Fibroblast of lung (primary cell): ENCODE results near the gene ARMC2. TPM values are rescaled to one million over a fixed set of nuclear protein-coding genes. Genes with fewer than 3 reads are reported as not detected.
A peak's percentile ranks its signal among the peaks of the same experiment; 100 is the strongest.

Experiments
- DNase-seq, 2 donors: peaks; one replicate each; pipeline versions ENCODE4 v3.0.0 to v3.0.0-alpha.2; 2010; ENCODE audit warnings: low read depth in 2 of 2
- H2AFZ ChIP-seq: 2 replicates; pipeline ENCODE4 v1.5.1; 2012; ENCODE audit warnings: low read length, control low read depth, inconsistent platforms
- H3K27ac ChIP-seq: 2 replicates; pipeline ENCODE4 v1.5.1; 2011; ENCODE audit warnings: low read length, control low read depth; ENCODE audit not compliant: insufficient read depth
- H3K27me3 ChIP-seq: 2 replicates; pipeline ENCODE4 v1.5.1; 2011; ENCODE audit warnings: mild to moderate bottlenecking, low read length; ENCODE audit not compliant: control insufficient read depth, insufficient read depth
- H3K36me3 ChIP-seq: 2 replicates; pipeline ENCODE4 v1.5.1; 2011; ENCODE audit warnings: low read length; ENCODE audit not compliant: control insufficient read depth, insufficient read depth
- H3K4me1 ChIP-seq: 2 replicates; pipeline ENCODE4 v1.5.1; 2011; ENCODE audit warnings: low read length; ENCODE audit not compliant: control insufficient read depth, insufficient read depth; ENCODE audit errors: extremely low read depth
- H3K4me2 ChIP-seq: 2 replicates; pipeline ENCODE4 v1.5.1; 2011; ENCODE audit warnings: low read length, control low read depth; ENCODE audit not compliant: insufficient read depth; ENCODE audit errors: extremely low read depth
- H3K4me3 ChIP-seq, 4 experiments: fragments of 200-600 bp in 1 of 4; sonication (generic) in 1 of 4; replicated peaks in 1 of 4; 2 replicates each; pipeline ENCODE4 v1.5.1; 2011 to 2016; ENCODE audit warnings: low read length in 4 of 4, low read depth in 3 of 4, mild to moderate bottlenecking in 3 of 4, control low read depth in 2 of 4, inconsistent platforms in 1 of 4, mixed read lengths in 1 of 4; ENCODE audit not compliant: insufficient read depth in 1 of 4; ENCODE audit errors: control extremely low read depth in 1 of 4
- H3K79me2 ChIP-seq: 2 replicates; pipeline ENCODE4 v1.5.1; 2012; ENCODE audit warnings: mild to moderate bottlenecking, low read length, inconsistent platforms; ENCODE audit not compliant: control insufficient read depth, insufficient read depth
- H3K9ac ChIP-seq: 2 replicates; pipeline ENCODE4 v1.5.1; 2011; ENCODE audit warnings: mild to moderate bottlenecking, low read length, control low read depth; ENCODE audit not compliant: insufficient read depth
- H3K9me3 ChIP-seq: 2 replicates; pipeline ENCODE4 v1.5.1; 2012; ENCODE audit warnings: low read depth, low read length; ENCODE audit not compliant: control insufficient read depth, insufficient read depth
- H4K20me1 ChIP-seq: 2 replicates; pipeline ENCODE4 v1.5.1; 2011; ENCODE audit warnings: low read length; ENCODE audit not compliant: control insufficient read depth, insufficient read depth; ENCODE audit errors: extremely low read depth
- EZH2 ChIP-seq: IDR thresholded peaks from 2 replicates; pipeline ENCODE4 v1.5.1; 2012; ENCODE audit warnings: low read length, control low read depth, mild to moderate bottlenecking; ENCODE audit errors: missing control alignments
- polyA plus RNA-seq, 2 donors: library from polyadenylated mRNA; depleted of rRNA in 1 of 2; stranded (reverse) in 1 of 2; unstranded in 1 of 2; fragments of >200 nt; gene quantifications; 2 replicates each; pipeline ENCODE4 v1.2.1, GENCODE V29; 2011 to 2012; ENCODE audit warnings: missing spikeins in 1 of 2
- total RNA-seq: library from RNA; depleted of rRNA; stranded (reverse); fragments of >200 nt; gene quantifications from 2 replicates; pipeline ENCODE4 v1.2.1, GENCODE V29; 2014
- TF ChIP-seq, protein P1 (sequence below), 2 donors: IDR thresholded peaks in 1 of 2; conservative IDR thresholded peaks in 1 of 2; 1 replicate in 1 of 2; 2 replicates in 1 of 2; pipeline ENCODE4 v1.5.1; 2011 to 2012; ENCODE audit warnings: low read length in 2 of 2, control low read depth in 1 of 2, inconsistent platforms in 1 of 2, low read depth in 1 of 2, mild to moderate bottlenecking in 1 of 2

ARMC2 gene
- total and polyA plus RNA-seq, 2 donors (not counting 1 experiment from before 2014, with no cell fraction given): 4.0 to 6.2 TPM

DNA sequence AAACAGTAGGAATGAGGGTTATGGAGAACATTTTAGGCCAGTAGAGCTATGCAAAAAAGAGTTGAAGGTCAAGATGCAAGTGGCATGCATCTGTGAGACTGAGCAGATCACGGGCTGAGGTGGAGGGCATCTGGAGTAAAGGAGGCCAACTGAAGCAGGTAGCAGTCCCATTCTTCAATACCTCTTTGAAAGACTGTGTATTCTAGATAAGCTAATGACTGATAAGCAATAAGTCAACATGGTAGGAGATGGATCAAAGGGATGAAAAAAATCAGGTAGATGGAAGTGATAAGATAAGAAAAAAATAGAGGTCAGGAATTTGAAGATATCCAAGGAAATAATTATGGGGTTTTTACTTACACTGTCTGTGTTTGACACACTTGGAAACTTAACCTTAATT is 55.6 kb downstream of the ARMC2 start:
- no peak overlapping the region for H3K9ac ChIP-seq
- no peaks in the 10 kb centered on the region for H3K9me3 ChIP-seq
- H3K4me3 ChIP-seq: no peak overlapping the region
- H3K27ac ChIP-seq: no peak overlapping the region
- no peaks in the 10 kb centered on the region for H3K4me1 ChIP-seq
- no peak for DNase-seq
- no peaks in the 10 kb centered on the region for H3K27me3 ChIP-seq
- TF ChIP-seq, protein P1, sequence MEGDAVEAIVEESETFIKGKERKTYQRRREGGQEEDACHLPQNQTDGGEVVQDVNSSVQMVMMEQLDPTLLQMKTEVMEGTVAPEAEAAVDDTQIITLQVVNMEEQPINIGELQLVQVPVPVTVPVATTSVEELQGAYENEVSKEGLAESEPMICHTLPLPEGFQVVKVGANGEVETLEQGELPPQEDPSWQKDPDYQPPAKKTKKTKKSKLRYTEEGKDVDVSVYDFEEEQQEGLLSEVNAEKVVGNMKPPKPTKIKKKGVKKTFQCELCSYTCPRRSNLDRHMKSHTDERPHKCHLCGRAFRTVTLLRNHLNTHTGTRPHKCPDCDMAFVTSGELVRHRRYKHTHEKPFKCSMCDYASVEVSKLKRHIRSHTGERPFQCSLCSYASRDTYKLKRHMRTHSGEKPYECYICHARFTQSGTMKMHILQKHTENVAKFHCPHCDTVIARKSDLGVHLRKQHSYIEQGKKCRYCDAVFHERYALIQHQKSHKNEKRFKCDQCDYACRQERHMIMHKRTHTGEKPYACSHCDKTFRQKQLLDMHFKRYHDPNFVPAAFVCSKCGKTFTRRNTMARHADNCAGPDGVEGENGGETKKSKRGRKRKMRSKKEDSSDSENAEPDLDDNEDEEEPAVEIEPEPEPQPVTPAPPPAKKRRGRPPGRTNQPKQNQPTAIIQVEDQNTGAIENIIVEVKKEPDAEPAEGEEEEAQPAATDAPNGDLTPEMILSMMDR (conservative IDR thresholded peaks at IDR 0.05 in 1 of 2, IDR thresholded peaks at IDR 0.05 in 1 of 2; ENCODE audit: low read depth in 1 of 2, low read length in 2 of 2): no peak
- TF ChIP-seq EZH2: no peak
- no peak overlapping the region for H2AFZ ChIP-seq
- H3K79me2 ChIP-seq: no peaks in the 10 kb centered on the region
- H4K20me1 ChIP-seq: no peaks in the 10 kb centered on the region
- H3K36me3 ChIP-seq: no peaks in the 10 kb centered on the region
- H3K4me2 ChIP-seq: no peak overlapping the region

DNA sequence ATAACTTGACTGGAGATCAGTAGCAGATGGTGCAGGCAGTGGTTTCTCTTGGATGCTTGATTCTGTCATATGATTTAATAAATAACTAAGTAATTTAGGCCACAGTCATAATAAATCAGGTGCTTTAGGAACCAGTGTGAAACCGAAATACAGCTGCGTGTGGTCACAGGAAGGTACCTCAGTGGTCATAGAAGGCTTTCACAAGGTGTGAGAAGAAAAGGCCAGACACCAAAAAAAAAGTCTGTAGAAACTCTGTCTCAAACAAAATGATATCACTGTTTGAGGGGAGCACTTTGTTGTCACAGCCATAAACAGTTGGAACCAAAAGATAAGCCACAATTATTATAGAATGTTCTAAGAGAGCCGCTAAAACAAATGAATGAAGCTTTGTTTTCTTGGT is 56.5 kb downstream of the ARMC2 start:
- no peak overlapping the region for H3K27ac ChIP-seq
- no peaks in the 10 kb centered on the region for H3K27me3 ChIP-seq
- H3K79me2 ChIP-seq: no peaks in the 10 kb centered on the region
- H3K4me2 ChIP-seq: no peak overlapping the region
- no peak overlapping the region for H3K4me3 ChIP-seq
- H3K36me3 ChIP-seq: no peaks in the 10 kb centered on the region
- H3K4me1 ChIP-seq: no peaks in the 10 kb centered on the region
- TF ChIP-seq, protein P1 (conservative IDR thresholded peaks at IDR 0.05 in 1 of 2, IDR thresholded peaks at IDR 0.05 in 1 of 2; ENCODE audit: low read depth in 1 of 2, low read length in 2 of 2): no peak
- TF ChIP-seq EZH2: no peak
- no peaks in the 10 kb centered on the region for H3K9me3 ChIP-seq
- no peaks in the 10 kb centered on the region for H4K20me1 ChIP-seq
- no peak for DNase-seq
- no peak overlapping the region for H2AFZ ChIP-seq
- no peak overlapping the region for H3K9ac ChIP-seq

DNA sequence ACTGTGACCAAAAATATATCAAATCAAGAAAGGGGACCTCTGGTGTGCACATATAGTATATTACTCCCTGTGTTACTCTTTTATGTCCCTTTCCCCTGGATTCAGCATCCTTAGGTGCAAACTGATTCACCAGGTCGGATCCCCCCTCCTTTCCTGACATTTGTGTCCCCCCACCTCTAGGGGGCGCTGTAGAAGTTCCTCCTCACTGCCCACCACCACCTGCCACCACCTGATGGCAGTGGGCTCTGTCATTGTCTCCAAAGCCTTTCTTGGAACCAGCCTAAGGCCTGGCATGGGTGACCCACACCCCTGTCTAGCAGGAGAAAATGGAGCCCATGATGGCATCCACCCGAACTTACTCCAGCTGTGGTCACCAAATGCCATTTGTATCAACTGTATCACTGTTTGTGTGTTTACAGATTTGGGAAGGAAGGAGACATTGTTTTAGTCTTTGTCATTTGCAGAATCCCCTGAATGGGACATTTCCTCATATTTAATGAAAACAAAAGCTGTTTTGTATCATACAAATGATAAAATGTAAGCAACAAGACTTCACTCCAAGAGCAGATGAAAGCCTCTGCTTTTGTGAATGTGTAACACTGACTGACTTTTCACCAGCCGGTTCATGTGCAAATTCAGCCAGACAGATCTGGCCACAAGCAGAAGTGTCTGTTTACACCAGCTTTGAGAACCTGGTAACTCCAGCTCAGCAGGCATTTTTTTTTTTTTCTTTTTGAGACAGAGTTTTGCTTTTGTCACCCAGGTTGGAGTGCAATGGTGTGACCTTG is 66.2 kb downstream of the ARMC2 start:
- Histone ChIP-seq H3K9ac (no peak overlapping the region), H3K27ac (no peak overlapping the region), H4K20me1 (no peaks in the 10 kb centered on the region), H3K4me1 (no peaks in the 10 kb centered on the region), H3K4me2 (no peak overlapping the region), H2AFZ (no peak overlapping the region), H3K4me3 (no peak overlapping the region), H3K9me3 (no peaks in the 10 kb centered on the region), H3K79me2 (no peaks in the 10 kb centered on the region), H3K27me3 (no peaks in the 10 kb centered on the region), H3K36me3 (no peaks in the 10 kb centered on the region)
- no peak for TF ChIP-seq EZH2
- TF ChIP-seq, protein P1 (conservative IDR thresholded peaks at IDR 0.05 in 1 of 2, IDR thresholded peaks at IDR 0.05 in 1 of 2; ENCODE audit: low read depth in 1 of 2, low read length in 2 of 2): peak; percentile 35 to 53
- DNase-seq: peak in 1 of 2 donors; percentile 51
